ENCODE data around the gene GMPR2.

The GMPR2 gene

GRCh38 chr14:24271134-24271833 is 38.6 kb downstream of the GMPR2 start, which contains the start of gene RABGGTA:
Gene RABGGTA, minus strand, starts transcription at chr14:24271597. Its CDS starts 482 bp downstream, at chr14:24271115.
- peak; percentile 72 to 89 (median 81) for DNase-seq

GRCh38 chr14:24271834-24272263 is 39.1 kb downstream of the GMPR2 start:
- no peak for DNase-seq

- no peak for DNase-seq
These were observed 39.7 kb downstream of the GMPR2 start for GRCh38 chr14:24272467-24272866.

- no peak for DNase-seq
These were observed 40.8 kb downstream of the GMPR2 start for GRCh38 chr14:24273422-24273998.

GRCh38 chr14:24274101-24274543 is 41.4 kb downstream of the GMPR2 start:
- DNase-seq = no peak

- no peak for DNase-seq
These were observed 44.3 kb downstream of the GMPR2 start for GRCh38 chr14:24277071-24277470.

- no peak for DNase-seq
These were observed 45.0 kb downstream of the GMPR2 start for GRCh38 chr14:24277606-24278321.

GRCh38 chr14:24278424-24278823 is 45.7 kb downstream of the GMPR2 start:
- no peak for DNase-seq

GRCh38 chr14:24279301-24280186 is 46.8 kb downstream of the GMPR2 start:
- DNase-seq = no peak

- no peak for DNase-seq
These were observed 48.2 kb downstream of the GMPR2 start for GRCh38 chr14:24280797-24281460.

- DNase-seq = no peak
These were observed 48.9 kb downstream of the GMPR2 start for GRCh38 chr14:24281636-24282035.

GRCh38 chr14:24282736-24283135 is 50.0 kb downstream of the GMPR2 start:
- no peak for DNase-seq

- DNase-seq = no peak
These were observed 51.2 kb downstream of the GMPR2 start for GRCh38 chr14:24283796-24284460.

GRCh38 chr14:24284501-24285035 is 51.8 kb downstream of the GMPR2 start:
- no peak for DNase-seq

GRCh38 chr14:24285351-24285750 is 52.6 kb downstream of the GMPR2 start:
- no peak for DNase-seq

- no peak for DNase-seq
These were observed 54.3 kb downstream of the GMPR2 start for GRCh38 chr14:24286996-24287395.

All from activated CD4-positive, CD25-positive, alpha-beta regulatory T cell (primary cell).